ENCODE measurements around the gene SLC22A31.

The SLC22A31 gene

DNA sequence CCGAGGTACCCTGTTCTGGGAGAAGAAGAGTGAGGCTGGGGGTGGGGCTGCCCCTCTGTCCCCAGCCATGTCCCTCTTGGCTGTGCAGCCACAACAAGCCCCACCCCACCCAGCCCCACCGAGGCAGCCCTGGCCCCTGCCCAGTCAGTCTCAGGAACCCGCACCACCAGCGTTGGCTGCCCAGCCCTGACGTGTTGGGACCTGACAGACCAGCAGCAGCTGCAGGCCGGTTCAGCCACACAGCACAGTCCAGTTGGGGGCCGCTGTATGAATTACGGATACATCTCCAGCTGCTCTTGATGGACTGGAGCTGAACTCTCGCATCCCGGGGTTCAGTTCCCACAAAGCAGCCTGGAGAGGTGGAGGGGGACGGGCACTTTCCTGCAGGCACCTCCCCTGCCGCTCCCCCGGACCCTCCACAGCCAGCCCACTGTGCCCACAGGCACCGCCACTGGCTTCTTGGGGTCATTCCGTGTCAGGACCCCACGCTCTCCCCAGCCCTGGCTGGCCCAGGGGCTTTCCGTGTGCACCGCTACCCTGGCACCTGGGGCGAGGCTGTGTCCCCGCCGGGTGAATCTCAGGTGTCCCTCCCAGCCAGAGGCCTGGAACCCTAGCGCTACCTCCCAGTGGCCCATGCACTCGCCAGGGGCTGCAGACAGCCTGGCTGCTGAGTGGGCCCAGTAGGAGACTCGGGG, 21.7 kb downstream of the SLC22A31 start:
- no peak overlapping the region for H3K4me3 ChIP-seq (ENCODE audit: low read depth, low read length)
- TF ChIP-seq, protein P1, sequence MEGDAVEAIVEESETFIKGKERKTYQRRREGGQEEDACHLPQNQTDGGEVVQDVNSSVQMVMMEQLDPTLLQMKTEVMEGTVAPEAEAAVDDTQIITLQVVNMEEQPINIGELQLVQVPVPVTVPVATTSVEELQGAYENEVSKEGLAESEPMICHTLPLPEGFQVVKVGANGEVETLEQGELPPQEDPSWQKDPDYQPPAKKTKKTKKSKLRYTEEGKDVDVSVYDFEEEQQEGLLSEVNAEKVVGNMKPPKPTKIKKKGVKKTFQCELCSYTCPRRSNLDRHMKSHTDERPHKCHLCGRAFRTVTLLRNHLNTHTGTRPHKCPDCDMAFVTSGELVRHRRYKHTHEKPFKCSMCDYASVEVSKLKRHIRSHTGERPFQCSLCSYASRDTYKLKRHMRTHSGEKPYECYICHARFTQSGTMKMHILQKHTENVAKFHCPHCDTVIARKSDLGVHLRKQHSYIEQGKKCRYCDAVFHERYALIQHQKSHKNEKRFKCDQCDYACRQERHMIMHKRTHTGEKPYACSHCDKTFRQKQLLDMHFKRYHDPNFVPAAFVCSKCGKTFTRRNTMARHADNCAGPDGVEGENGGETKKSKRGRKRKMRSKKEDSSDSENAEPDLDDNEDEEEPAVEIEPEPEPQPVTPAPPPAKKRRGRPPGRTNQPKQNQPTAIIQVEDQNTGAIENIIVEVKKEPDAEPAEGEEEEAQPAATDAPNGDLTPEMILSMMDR (IDR thresholded peaks at IDR 0.05; ENCODE audit: low read depth, low read length): no peak

DNA sequence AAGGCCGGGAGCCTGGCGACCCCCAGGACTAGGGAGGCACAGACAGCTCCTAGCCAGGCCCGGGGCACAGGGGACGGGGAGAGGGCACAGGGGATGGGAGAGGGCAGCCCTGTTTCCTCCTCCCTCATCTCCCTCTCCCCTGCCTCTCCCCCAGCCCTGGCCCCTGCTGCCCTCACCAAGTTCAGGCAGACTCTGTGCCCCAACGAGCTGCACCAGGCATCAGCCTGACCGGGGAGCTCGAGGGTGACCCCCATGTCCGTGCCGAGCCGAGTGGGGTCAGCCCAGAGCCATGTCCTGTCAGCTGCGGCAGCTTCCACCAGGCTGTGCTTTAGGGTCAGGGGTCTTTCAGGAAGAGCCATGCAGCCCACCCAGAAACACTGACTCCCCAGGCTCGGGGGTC, 22.8 kb downstream of the SLC22A31 start:
- no peak overlapping the region for H3K4me3 ChIP-seq (ENCODE audit: low read depth, low read length)
- TF ChIP-seq, protein P1 (IDR thresholded peaks at IDR 0.05; ENCODE audit: low read depth, low read length): no peak

DNA sequence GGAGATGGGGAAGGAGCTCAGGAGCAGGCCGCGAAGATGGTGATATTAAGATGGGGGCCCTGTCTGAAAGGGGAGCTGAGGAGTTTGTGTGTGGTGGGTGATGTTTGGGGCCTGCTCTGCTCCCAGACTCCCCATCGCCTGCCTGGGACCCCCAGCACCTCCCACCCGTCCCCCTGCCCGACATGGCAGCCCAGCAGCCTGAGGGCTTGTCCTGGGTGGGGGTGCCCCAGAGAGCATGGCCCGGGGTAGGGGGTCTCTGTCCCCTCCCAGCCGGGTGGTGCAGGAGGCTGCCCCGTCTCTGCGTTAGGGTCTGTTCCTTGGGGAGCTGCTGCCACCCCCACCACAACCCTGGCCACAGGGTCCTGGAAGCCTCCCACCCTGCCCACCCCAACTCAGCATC, 23.6 kb downstream of the SLC22A31 start:
- TF ChIP-seq, protein P1 (IDR thresholded peaks at IDR 0.05; ENCODE audit: low read depth, low read length): no peak
- no peak overlapping the region for H3K4me3 ChIP-seq (ENCODE audit: low read depth, low read length)

DNA sequence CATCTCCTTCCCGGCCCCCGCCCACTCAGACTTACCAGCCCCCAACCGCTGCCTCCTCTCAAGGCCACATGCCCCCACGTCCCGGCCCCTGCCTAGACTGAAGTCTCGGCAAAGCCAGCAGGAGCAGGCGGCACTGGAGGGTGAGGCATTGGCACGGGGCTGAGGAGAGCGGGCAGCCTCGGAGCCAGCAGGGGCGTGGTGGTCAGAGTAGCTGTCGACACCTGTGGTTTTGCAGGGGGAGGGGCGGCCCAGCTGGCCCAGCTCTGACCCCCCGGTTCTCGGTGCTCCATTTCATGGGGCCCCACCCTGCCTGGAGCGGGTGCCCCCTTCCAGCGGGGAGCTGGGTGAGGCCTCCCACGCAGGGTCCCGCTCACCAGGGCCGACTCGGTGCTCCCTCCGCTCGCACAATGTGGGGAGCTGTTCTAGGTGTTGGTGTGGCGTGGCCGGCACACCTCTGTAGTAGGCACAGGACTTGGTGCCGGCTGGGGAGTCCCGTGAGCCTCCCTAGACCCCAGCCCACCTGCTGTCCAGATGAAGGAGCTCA, 24.1 kb downstream of the SLC22A31 start:
- TF ChIP-seq, protein P1 (IDR thresholded peaks at IDR 0.05; ENCODE audit: low read depth, low read length): no peak

DNA sequence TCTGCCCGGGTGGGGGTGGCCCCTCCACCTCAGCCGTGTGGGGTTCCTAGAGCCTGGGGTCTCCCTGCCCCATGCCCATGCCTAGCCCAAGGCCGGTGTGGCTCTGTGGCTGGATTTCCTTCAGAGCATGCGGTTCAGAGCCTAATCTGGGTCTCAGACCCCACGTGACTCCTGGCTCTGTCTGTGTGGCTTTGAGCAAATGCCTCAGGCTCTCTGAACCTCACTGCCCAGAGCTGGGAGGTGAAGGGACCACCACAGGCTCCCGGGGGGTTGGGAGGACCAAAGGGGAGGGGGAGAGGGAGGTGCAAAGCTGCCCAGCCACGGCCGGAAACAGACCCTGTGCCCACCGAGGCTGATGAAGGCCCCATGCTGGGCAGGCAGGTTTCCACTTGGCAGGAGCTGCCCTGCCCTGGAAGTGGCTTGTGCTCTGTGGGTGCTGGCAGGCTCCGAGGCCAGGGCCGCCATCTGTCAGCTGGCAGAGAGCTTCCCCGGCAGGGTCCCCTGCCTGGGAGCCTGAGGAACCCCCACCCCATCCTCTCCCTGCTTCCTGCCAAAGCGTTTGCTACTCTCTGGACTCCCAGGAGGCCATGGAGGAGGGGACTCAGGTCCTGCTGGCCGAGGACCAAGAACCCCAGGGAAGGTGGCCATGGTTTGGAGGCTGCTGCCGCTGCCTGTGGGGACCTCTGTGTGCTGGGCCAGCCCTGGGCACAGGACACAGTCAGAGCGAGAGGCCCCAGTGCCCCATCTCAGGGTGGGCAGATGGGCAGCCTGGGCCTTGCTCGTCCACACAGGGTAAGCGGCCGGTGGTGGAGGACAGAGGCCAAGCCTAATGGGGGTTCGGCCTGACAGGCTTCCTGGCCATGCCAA, 24.8 kb downstream of the SLC22A31 start:
- TF ChIP-seq, protein P1 (IDR thresholded peaks at IDR 0.05; ENCODE audit: low read depth, low read length): no peak

More for the DNA sequence above, 24.1 kb downstream of the SLC22A31 start:
- no peak overlapping the region for H3K4me3 ChIP-seq (ENCODE audit: low read depth, low read length)

DNA sequence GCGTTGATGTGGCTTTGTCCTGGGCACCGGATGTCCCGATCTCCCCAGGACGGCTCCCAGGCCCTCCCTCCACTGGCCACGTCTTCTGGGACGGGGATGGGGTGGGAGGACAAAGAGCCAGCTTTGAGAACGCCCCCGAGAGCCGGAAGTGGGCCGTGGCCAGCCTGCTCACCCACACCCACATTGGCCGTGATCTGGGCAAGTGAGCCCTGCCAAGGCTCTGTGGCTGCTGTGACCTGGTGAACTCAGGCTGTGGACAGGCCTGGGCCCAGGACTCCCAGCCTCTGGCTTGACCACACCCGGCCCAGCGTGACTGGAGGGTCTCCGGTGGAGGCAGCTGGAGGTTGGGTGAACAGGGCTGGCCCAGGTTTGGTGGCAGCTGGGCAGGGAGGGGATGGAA, 25.5 kb downstream of the SLC22A31 start:
- TF ChIP-seq, protein P1 (IDR thresholded peaks at IDR 0.05; ENCODE audit: low read depth, low read length): no peak
- H3K4me3 ChIP-seq (ENCODE audit: low read depth, low read length): no peak overlapping the region

More for the DNA sequence above, 24.8 kb downstream of the SLC22A31 start:
- no peak overlapping the region for H3K4me3 ChIP-seq (ENCODE audit: low read depth, low read length)

All from WI38 (cell line).